ENCODE measurements around the gene SMG6.
A peak's percentile ranks its signal among the peaks of the same experiment; 100 is the strongest.

DNA sequence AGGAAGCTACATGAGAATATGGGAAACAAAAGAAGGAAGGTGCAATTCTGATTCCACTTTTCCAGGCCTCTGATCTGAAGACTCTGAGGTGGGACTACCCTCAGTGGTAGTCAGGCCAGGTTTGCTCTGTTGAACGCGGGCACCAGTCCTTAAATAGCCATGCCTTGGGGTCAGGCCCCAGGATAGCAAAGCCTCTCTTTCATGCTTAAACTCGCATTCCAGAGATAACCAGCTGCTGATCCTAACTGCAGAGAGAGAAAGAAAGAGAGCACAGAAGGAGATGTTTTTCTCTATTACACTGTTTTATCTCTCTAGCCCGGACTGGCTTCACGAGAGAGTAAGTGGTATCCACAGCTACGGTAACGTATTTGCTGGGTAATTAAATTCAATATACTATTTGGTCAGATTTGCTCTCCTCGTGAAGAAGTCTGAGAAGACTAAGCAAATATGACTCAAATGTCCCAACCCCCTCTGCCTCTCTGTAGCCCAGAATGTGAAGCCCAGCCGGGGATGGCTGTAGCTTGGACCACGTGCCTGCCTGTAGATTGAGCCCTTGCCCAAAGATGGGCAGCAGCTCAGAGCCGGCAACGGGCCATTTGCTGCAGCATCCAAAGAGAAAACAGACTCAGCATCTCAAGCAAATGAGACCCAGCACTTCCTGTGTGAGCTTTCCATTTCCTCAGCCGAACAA is 122.2 kb downstream of the SMG6 start:
- TF ChIP-seq POLR2A (IDR thresholded peaks at IDR 0.05; ENCODE audit: low read depth, low read length), result peak; percentile 36; the same call in 1 of the 2 replicates
- TF ChIP-seq, protein P1, sequence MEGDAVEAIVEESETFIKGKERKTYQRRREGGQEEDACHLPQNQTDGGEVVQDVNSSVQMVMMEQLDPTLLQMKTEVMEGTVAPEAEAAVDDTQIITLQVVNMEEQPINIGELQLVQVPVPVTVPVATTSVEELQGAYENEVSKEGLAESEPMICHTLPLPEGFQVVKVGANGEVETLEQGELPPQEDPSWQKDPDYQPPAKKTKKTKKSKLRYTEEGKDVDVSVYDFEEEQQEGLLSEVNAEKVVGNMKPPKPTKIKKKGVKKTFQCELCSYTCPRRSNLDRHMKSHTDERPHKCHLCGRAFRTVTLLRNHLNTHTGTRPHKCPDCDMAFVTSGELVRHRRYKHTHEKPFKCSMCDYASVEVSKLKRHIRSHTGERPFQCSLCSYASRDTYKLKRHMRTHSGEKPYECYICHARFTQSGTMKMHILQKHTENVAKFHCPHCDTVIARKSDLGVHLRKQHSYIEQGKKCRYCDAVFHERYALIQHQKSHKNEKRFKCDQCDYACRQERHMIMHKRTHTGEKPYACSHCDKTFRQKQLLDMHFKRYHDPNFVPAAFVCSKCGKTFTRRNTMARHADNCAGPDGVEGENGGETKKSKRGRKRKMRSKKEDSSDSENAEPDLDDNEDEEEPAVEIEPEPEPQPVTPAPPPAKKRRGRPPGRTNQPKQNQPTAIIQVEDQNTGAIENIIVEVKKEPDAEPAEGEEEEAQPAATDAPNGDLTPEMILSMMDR (conservative IDR thresholded peaks at IDR 0.05; ENCODE audit: low read depth, low read length), result no peak
- TF ChIP-seq RAD21 (IDR thresholded peaks at IDR 0.05; ENCODE audit: low read length), result peak; percentile 7
- TF ChIP-seq RFX5 (IDR thresholded peaks at IDR 0.05; ENCODE audit: low read depth, low read length), result no peak
- no peak; the same call in 1 of the 2 replicates for TF ChIP-seq MAFK (IDR thresholded peaks at IDR 0.05; ENCODE audit: low read depth, low read length)
- no peak for TF ChIP-seq CHD1 (IDR thresholded peaks at IDR 0.05; ENCODE audit: low read depth, low read length)
- TF ChIP-seq FOS (IDR thresholded peaks at IDR 0.05; ENCODE audit: low read depth, low read length), result peak; percentile 40
- TF ChIP-seq, protein P2, sequence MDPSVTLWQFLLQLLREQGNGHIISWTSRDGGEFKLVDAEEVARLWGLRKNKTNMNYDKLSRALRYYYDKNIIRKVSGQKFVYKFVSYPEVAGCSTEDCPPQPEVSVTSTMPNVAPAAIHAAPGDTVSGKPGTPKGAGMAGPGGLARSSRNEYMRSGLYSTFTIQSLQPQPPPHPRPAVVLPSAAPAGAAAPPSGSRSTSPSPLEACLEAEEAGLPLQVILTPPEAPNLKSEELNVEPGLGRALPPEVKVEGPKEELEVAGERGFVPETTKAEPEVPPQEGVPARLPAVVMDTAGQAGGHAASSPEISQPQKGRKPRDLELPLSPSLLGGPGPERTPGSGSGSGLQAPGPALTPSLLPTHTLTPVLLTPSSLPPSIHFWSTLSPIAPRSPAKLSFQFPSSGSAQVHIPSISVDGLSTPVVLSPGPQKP (IDR thresholded peaks at IDR 0.05; ENCODE audit: borderline replicate concordance, low read depth, low read length), result peak; percentile 79; the same call in 1 of the 2 replicates
- no peak for TF ChIP-seq CEBPB (IDR thresholded peaks at IDR 0.05; ENCODE audit: low read depth, low read length)
- peak; percentile 40; the same call in 1 of the 2 replicates for TF ChIP-seq BHLHE40 (IDR thresholded peaks at IDR 0.05; ENCODE audit: low read depth, low read length)
- TF ChIP-seq RCOR1 (IDR thresholded peaks at IDR 0.05; ENCODE audit: insufficient replicate concordance, low read length), result no peak
- peak; percentile 31; the same call in 1 of the 2 replicates for TF ChIP-seq MAZ (IDR thresholded peaks at IDR 0.05; ENCODE audit: borderline replicate concordance, low read depth, low read length)
- TF ChIP-seq SMC3 (IDR thresholded peaks at IDR 0.05; ENCODE audit: low read depth, low read length), result no peak
- TF ChIP-seq MXI1 (IDR thresholded peaks at IDR 0.05; ENCODE audit: borderline replicate concordance, low read depth, low read length), result no peak; the same call in 1 of the 2 replicates
